T-helper 2 cell treated with Interferon-gamma antibody and Interleukin-4, amounts not matched to agents 5 μg/mL and 100 μg/mL, for 36 hours (primary cell): ENCODE data around the gene MB.

ENCODE experiments used
- DNase-seq: peaks from one replicate; pipeline ENCODE4 v3.0.0; 2021; ENCODE audit warnings: low spot score
- H3K27ac Mint-ChIP-seq: one replicate; pipeline ENCODE4 v1.8.0; 2021; ENCODE audit warnings: mild to moderate bottlenecking, mixed read lengths
- H3K27me3 Mint-ChIP-seq: one replicate; pipeline ENCODE4 v1.8.0; 2021; ENCODE audit warnings: low read depth, mixed read lengths
- H3K36me3 Mint-ChIP-seq: one replicate; pipeline ENCODE4 v1.8.0; 2021; ENCODE audit warnings: low read depth, mixed read lengths
- H3K4me1 Mint-ChIP-seq: one replicate; pipeline ENCODE4 v1.8.0; 2021; ENCODE audit warnings: low read depth, mixed read lengths
- H3K4me3 Mint-ChIP-seq: one replicate; pipeline ENCODE4 v1.8.0; 2022; ENCODE audit warnings: mild to moderate bottlenecking, moderate library complexity, mixed read lengths
- H3K9me3 Mint-ChIP-seq: one replicate; pipeline ENCODE4 v1.8.0; 2021; ENCODE audit warnings: mixed read lengths

Gene MB

GRCh38 chr22:35601743-35602615, 15.2 kb downstream of the MB start:
- Mint-ChIP-seq H3K4me1 (peaks cover 8% of the 10 kb centered on the region), H3K9me3 (no peaks in the 10 kb centered on the region), H3K27ac (no peak overlapping the region), H3K27me3 (no peaks in the 10 kb centered on the region), H3K36me3 (no peaks in the 10 kb centered on the region), H3K4me3 (no peak overlapping the region)
- DNase-seq = no peak

DNA sequence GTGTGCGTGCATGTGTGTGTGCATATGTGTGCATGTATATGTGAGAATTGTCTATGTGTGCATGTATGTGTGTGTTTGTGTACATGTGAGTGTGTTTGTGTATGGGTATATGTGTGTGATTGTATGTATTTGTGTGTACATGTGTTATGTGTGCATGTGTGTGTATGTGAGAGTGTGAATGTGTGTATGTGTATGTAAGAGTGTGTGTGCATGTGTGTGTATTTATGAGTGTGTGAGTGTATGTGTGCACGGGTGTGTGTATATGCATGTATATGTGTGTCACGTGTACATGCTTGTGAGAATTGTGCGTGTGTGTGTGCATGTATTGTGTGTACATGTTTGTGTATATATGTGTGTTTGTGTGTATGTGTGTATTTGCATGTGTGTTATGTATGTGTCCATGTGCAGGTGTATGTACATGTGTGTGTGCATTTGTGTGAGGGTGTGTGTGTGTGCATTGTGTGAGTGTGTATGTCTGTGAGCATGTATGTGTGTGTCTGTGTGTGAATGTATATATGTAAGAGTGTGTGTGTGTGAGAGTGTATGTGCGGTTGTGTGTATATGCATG, 16.0 kb downstream of the MB start:
- H3K4me1 Mint-ChIP-seq = peaks cover 8% of the 10 kb centered on the region
- H3K4me3 Mint-ChIP-seq = no peak overlapping the region
- no peaks in the 10 kb centered on the region for H3K36me3 Mint-ChIP-seq
- no peaks in the 10 kb centered on the region for H3K27me3 Mint-ChIP-seq
- H3K9me3 Mint-ChIP-seq = no peaks in the 10 kb centered on the region
- no peak overlapping the region for H3K27ac Mint-ChIP-seq
- DNase-seq = no peak

DNA sequence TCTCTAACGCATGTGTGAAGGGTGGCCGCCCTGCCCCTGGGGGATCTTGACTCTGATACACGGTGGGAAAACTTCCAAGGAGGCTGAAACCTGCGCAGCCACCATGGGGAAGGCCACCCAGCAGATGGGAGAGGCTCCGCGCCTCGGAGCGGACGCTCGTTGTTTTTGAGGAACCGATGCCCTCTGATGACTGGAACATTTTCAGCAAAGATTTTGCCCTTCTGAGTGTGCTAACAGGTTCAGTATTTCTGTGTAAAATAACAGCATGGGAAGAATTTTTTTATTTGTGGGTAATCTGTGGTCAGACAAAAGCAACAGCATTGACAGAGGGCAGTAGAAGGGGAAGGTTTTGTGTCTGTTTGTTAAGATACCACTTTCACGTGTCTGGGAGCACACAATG, 16.7 kb downstream of the MB start:
- Mint-ChIP-seq H3K27ac (no peak overlapping the region), H3K9me3 (no peaks in the 10 kb centered on the region), H3K4me1 (peaks cover 6% of the 10 kb centered on the region), H3K27me3 (no peaks in the 10 kb centered on the region), H3K4me3 (no peak overlapping the region), H3K36me3 (no peaks in the 10 kb centered on the region)
- no peak for DNase-seq

DNA sequence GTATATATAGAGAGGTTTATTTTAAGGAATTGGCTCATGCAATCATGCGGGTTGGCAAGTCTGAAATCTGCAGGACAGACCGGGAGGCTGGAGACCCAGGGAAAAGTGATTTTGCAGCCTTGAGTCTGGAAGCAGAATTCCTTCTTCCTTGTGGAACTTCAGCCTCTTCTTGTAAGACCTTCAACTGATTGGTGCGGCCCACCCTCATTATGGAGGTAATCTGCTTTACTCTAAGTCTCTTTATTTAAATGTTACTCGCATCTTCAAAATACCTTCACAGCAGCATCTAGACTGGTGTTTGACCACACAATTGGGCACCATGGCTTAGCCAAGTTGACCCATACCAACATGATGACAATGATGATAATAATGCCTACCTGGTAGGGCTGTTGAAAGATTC, 17.8 kb downstream of the MB start:
- Mint-ChIP-seq H3K36me3 (no peaks in the 10 kb centered on the region), H3K27me3 (no peaks in the 10 kb centered on the region), H3K4me3 (no peak overlapping the region), H3K4me1 (no peaks in the 10 kb centered on the region), H3K9me3 (no peaks in the 10 kb centered on the region), H3K27ac (no peak overlapping the region)
- no peak for DNase-seq

DNA sequence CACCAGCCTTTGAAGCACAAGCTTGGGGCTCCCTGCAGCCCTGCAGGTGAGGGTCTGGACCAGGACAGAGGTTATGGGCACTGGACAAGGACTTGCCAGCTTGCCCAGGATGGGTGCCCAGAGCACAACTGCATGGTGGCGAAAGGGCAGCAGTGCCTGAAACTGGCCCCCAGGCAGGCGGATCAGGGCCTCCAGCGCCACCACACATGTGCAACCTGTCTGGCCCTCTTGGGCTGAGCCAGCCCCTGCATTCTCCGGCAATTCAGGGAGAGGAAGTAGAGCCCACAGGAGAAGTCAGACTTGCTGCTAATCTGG, 18.8 kb downstream of the MB start:
- H3K4me3 Mint-ChIP-seq = no peak overlapping the region
- DNase-seq = no peak
- H3K36me3 Mint-ChIP-seq = no peaks in the 10 kb centered on the region
- H3K9me3 Mint-ChIP-seq = no peaks in the 10 kb centered on the region
- no peaks in the 10 kb centered on the region for H3K4me1 Mint-ChIP-seq
- no peaks in the 10 kb centered on the region for H3K27me3 Mint-ChIP-seq
- H3K27ac Mint-ChIP-seq = no peak overlapping the region

- no peak for DNase-seq
- Mint-ChIP-seq H3K9me3 (no peaks in the 10 kb centered on the region), H3K36me3 (no peaks in the 10 kb centered on the region), H3K4me1 (no peaks in the 10 kb centered on the region), H3K4me3 (no peak overlapping the region), H3K27ac (no peak overlapping the region), H3K27me3 (no peaks in the 10 kb centered on the region)
Observed at GRCh38 chr22:35597692-35598395, 19.3 kb downstream of the MB start.

- no peaks in the 10 kb centered on the region for H3K27me3 Mint-ChIP-seq
- H3K27ac Mint-ChIP-seq = no peak overlapping the region
- no peak overlapping the region for H3K4me3 Mint-ChIP-seq
- no peak for DNase-seq
- H3K4me1 Mint-ChIP-seq = no peaks in the 10 kb centered on the region
- no peaks in the 10 kb centered on the region for H3K9me3 Mint-ChIP-seq
- H3K36me3 Mint-ChIP-seq = no peaks in the 10 kb centered on the region
Observed at GRCh38 chr22:35596821-35597220, 20.3 kb downstream of the MB start.

GRCh38 chr22:35594686-35595085, 22.4 kb downstream of the MB start:
- DNase-seq = no peak
- H3K4me3 Mint-ChIP-seq = no peak overlapping the region
- no peaks in the 10 kb centered on the region for H3K27me3 Mint-ChIP-seq
- no peaks in the 10 kb centered on the region for H3K4me1 Mint-ChIP-seq
- no peaks in the 10 kb centered on the region for H3K9me3 Mint-ChIP-seq
- H3K27ac Mint-ChIP-seq = no peak overlapping the region
- no peaks in the 10 kb centered on the region for H3K36me3 Mint-ChIP-seq

DNA sequence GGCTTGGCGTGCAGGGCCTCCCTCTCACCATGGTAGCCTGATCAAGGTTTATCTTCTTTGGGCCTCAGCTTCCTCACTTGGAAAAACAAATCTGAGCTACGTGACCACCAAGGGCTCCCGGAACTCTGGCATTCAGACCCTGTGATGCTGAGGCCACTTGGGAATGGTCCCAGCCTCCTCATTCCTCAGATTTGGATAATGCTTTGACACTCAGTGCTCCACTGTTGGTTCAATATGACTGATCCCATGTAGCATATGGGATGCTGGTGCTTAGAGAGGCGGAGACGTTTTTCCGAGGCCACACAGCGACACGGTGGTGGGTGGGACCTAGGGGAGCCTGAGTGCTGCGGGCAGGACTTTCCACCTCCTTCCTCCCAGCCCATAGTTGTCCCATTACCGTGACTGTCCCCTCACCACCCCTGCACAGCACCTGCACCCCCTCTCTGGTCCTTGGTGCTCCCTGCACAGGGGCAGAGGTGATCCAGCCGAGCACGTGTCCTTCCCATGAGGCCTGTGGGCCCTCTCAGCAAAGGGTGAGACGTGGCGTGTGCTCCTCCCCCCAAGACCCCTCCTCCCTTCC, 23.1 kb downstream of the MB start:
- no peak overlapping the region for H3K27ac Mint-ChIP-seq
- H3K36me3 Mint-ChIP-seq = no peaks in the 10 kb centered on the region
- no peaks in the 10 kb centered on the region for H3K4me1 Mint-ChIP-seq
- H3K4me3 Mint-ChIP-seq = no peak overlapping the region
- no peaks in the 10 kb centered on the region for H3K9me3 Mint-ChIP-seq
- no peak for DNase-seq
- no peaks in the 10 kb centered on the region for H3K27me3 Mint-ChIP-seq

- no peak for DNase-seq
Observed at GRCh38 chr22:35593071-35593890, 23.8 kb downstream of the MB start.

DNA sequence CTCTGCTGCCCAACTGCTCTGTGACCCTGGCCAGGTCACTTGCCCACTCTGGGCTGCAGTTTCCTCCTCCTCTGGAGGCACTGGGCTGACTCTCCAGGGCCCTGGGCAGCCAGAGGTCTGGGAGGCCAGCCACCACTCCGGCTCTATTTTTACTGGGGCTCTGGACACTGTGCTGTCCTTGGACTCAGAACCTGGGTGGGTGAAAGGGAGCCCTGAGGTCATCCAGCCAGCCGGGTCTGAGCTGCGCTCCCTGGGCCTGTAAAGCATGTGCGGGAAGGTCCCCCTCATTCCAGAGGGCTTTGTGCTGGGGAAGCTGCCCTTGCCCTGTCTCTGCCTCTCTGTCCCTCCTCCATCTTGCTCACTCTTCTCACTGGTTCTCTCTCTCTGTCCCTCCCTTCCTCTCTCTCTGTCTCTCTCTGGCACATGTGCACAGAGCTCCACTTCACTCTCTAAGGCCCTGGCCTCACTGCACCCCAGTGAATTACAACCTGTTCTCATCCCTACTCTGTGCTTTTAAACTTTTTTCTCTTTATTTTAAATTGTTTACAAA, 24.6 kb downstream of the MB start:
- no peaks in the 10 kb centered on the region for H3K27me3 Mint-ChIP-seq
- no peaks in the 10 kb centered on the region for H3K4me1 Mint-ChIP-seq
- no peaks in the 10 kb centered on the region for H3K9me3 Mint-ChIP-seq
- no peak overlapping the region for H3K27ac Mint-ChIP-seq
- no peak for DNase-seq
- H3K4me3 Mint-ChIP-seq = no peak overlapping the region
- H3K36me3 Mint-ChIP-seq = no peaks in the 10 kb centered on the region

More at GRCh38 chr22:35593071-35593890, 23.8 kb downstream of the MB start:
- Mint-ChIP-seq H3K36me3 (no peaks in the 10 kb centered on the region), H3K27me3 (no peaks in the 10 kb centered on the region), H3K9me3 (no peaks in the 10 kb centered on the region), H3K27ac (no peak overlapping the region), H3K4me1 (no peaks in the 10 kb centered on the region), H3K4me3 (no peak overlapping the region)

DNA sequence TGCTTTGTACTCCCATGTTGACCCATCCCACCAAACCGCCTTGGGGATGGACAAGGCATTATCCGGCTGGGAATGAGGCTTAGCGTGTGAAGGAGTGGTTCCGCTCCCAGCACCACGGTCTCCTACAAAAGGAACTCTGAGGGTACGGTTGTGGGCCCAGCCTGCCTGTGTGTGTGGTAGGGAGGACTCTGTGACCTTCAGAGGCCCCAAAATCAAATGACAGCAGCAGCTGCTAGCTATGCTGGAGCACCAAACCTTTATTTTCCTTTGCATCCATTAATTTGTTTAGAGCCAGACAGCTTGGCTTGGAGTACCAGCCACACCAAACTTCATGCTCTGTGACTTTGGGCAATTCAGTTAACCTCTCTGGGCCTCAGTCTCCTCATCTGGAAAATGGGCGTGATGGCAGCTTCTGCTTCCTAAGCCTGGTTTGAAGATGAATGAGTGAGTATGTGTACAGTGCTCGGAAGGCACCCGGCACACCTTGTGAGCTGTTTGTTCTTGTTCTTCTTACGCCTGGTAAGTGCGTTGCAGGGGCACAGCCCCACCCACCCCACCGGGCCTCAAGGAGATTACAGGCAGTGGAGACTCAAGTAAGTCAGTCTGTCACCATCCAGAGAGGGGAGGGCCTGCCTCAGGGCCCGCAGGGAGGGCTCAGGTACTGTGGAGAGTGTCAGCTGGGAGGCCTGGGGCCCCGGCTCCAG, 25.3 kb downstream of the MB start:
- no peak for DNase-seq
- Mint-ChIP-seq H3K9me3 (no peaks in the 10 kb centered on the region), H3K4me1 (no peaks in the 10 kb centered on the region), H3K27me3 (no peaks in the 10 kb centered on the region), H3K4me3 (no peak overlapping the region), H3K27ac (no peak overlapping the region), H3K36me3 (no peaks in the 10 kb centered on the region)
